GM12872 (cell line): ENCODE results near the gene CDC7.

Experiments
- CTCF ChIP-seq: IDR thresholded peaks from 3 replicates; pipeline ENCODE4 v1.5.1; 2011; ENCODE audit warnings: low read depth, mild to moderate bottlenecking, low read length, moderate library complexity; ENCODE audit not compliant: insufficient read depth

Gene CDC7

GRCh38 chr1:91500756-91501522, at the start of gene CDC7:
CDC7 (plus strand) TSS chr1:91500851; CDS start chr1:91501717, 866 bp downstream.
- peak; percentile 25; the same call in 1 of the 3 replicates for TF ChIP-seq CTCF

GRCh38 chr1:91454136-91454535, 46.5 kb upstream of the CDC7 start:
- no peak for TF ChIP-seq CTCF

- TF ChIP-seq CTCF, result no peak
These were observed 45.3 kb upstream of the CDC7 start for GRCh38 chr1:91455334-91455733.

GRCh38 chr1:91455896-91456295, 44.8 kb upstream of the CDC7 start:
- no peak for TF ChIP-seq CTCF

- TF ChIP-seq CTCF, result no peak
These were observed 24.0 kb upstream of the CDC7 start for GRCh38 chr1:91476533-91477217.

GRCh38 chr1:91487469-91487868, 13.2 kb upstream of the CDC7 start:
- TF ChIP-seq CTCF, result no peak

- no peak for TF ChIP-seq CTCF
These were observed 10.2 kb upstream of the CDC7 start for GRCh38 chr1:91490501-91490900.
